Panc1 (cell line): ENCODE results near the gene CD22. TPM values are rescaled to one million over a fixed set of nuclear protein-coding genes. Genes with fewer than 3 reads are reported as not detected.

ENCODE experiments used
- ATAC-seq: fragments of 200-7000 bp; cut with Tn5 transposase; 2 replicates; pipeline ENCODE4 v1.9.1; 2020; ENCODE audit warnings: mild to moderate bottlenecking, moderate library complexity
- BruUV-seq: library from RNA; stranded (reverse); fragments of 400-500 nt; replicated peaks from 2 replicates; lab custom pipeline; 2021; lab: Mats Ljungman, UMichigan
- CTCF ChIA-PET: fragments of 300-600 bp; sonication (Branson Sonifier 250); formaldehyde crosslinking; loops from one replicate; lab custom pipeline; 2022; ENCODE audit warnings: antibody characterized with exemption; lab: Charles Lee
- POLR2A ChIA-PET: fragments of 300-600 bp; sonication (Branson Sonifier 250); formaldehyde crosslinking; loops from one replicate; lab custom pipeline; 2022; ENCODE audit warnings: antibody characterized with exemption; lab: Charles Lee
- DNase-seq: peaks from one replicate; pipeline ENCODE4 v3.0.0-alpha.2; 2010; ENCODE audit warnings: low read depth, low spot score
- H3K27ac ChIP-seq: 2 replicates; pipeline ENCODE4 v1.5.1; 2011; ENCODE audit warnings: mild to moderate bottlenecking, low read length, inconsistent platforms
- H3K27me3 ChIP-seq: fragments of 200-500 bp; sonication (Bioruptor generic); 2 replicates; pipeline ENCODE4 v1.6.0; 2014; ENCODE audit warnings: low read length, inconsistent platforms; ENCODE audit not compliant: control insufficient read depth, insufficient read depth
- H3K36me3 ChIP-seq: fragments of 200-500 bp; sonication (Bioruptor generic); 2 replicates; pipeline ENCODE4 v1.5.1; 2014; ENCODE audit warnings: inconsistent platforms, mild to moderate bottlenecking, low read length, moderate library complexity; ENCODE audit not compliant: control insufficient read depth, insufficient read depth
- H3K4me1 ChIP-seq: 2 replicates; pipeline ENCODE4 v1.5.1; 2011; ENCODE audit warnings: inconsistent platforms, mild to moderate bottlenecking, low read length, moderate library complexity; ENCODE audit not compliant: control insufficient read depth, insufficient read depth
- H3K4me3 ChIP-seq, 2 experiments: 2 replicates each; pipeline ENCODE4 v1.5.1; 2011 to 2012; ENCODE audit warnings: low read depth in 2 of 2, low read length in 2 of 2, mild to moderate bottlenecking in 2 of 2, inconsistent platforms in 1 of 2, moderate library complexity in 1 of 2
- H3K9me3 ChIP-seq: fragments of 200-500 bp; sonication (Bioruptor generic); 2 replicates; pipeline ENCODE4 v1.5.1; 2014; ENCODE audit warnings: low read depth, mild to moderate bottlenecking, inconsistent platforms, low read length, moderate library complexity; ENCODE audit not compliant: control insufficient read depth, insufficient read depth
- CTCF ChIP-seq: fragments of 450-650 bp; IDR thresholded peaks from 2 replicates; pipeline ENCODE4 v1.5.1; 2017; ENCODE audit warnings: mild to moderate bottlenecking
- POLR2AphosphoS5 ChIP-seq: IDR thresholded peaks from 2 replicates; pipeline ENCODE4 v1.6.1; 2012; ENCODE audit warnings: mild to moderate bottlenecking, low read depth, low read length, moderate library complexity
- REST ChIP-seq, 2 experiments: IDR thresholded peaks; 2 replicates each; pipeline ENCODE4 v1.6.1; 2011 to 2012; ENCODE audit warnings: low read depth in 2 of 2, control low read depth in 1 of 2, low read length in 1 of 2, mild to moderate bottlenecking in 1 of 2, moderate library complexity in 1 of 2; ENCODE audit not compliant: insufficient read depth in 1 of 2
- SIN3A ChIP-seq: IDR thresholded peaks from 2 replicates; pipeline ENCODE4 v1.6.1; 2012; ENCODE audit warnings: low read depth, mild to moderate bottlenecking, low read length, moderate library complexity, borderline replicate concordance; ENCODE audit not compliant: insufficient read depth
- TCF7L2 ChIP-seq: IDR thresholded peaks from 2 replicates; pipeline ENCODE4 v1.6.1; 2011; ENCODE audit warnings: mild to moderate bottlenecking, low read depth, low read length, inconsistent platforms
- in situ Hi-C: cut with HindIII; loops from 2 replicates; pipeline ENCODE4 v1.10.0; 2016; ENCODE audit warnings: low sequenced_read_pairs, low pct_unique_long_range_greater_than_20kb
- intact Hi-C: fragments of 100-400 bp; cut with micrococcal nuclease; formaldehyde crosslinking; loops from one replicate; pipeline ENCODE4 v1.10.0; 2022; ENCODE audit not compliant: unreplicated experiment
- total RNA-seq: library from RNA; stranded (reverse); gene quantifications from one replicate; pipeline ENCODE4 v1.2.1, GENCODE V29; 2021; ENCODE audit not compliant: unreplicated experiment

The CD22 gene
- total RNA-seq, 1 experiment from 2014 or later, result 0.74 TPM

- DNase-seq (no peak), ATAC-seq (no peak)
- Histone ChIP-seq H3K4me1 (no peaks in the 10 kb centered on the region), H3K27ac (no peak overlapping the region), H3K4me3 (no peak overlapping the region), H3K36me3 (peaks cover 4% of the 10 kb centered on the region), H3K9me3 (no peaks in the 10 kb centered on the region), H3K27me3 (no peaks in the 10 kb centered on the region)
- intact Hi-C loops, result no loop called here
- in situ Hi-C loops, result no loop called here
- CTCF ChIA-PET, result interaction anchor here (0.6 kb wide), 1 partner anchor 8 kb away, joined by 3 read pairs; no protein-coding TSS in a partner anchor
- POLR2A ChIA-PET, result no interaction called here
- TF ChIP-seq SIN3A (no peak), POLR2AphosphoS5 (peak; percentile 33)
- no TSS peak for BruUV-seq
Observed at GRCh38 chr19:35279985-35280821, 48.8 kb upstream of the CD22 start.

- no peak overlapping the region for H3K27ac ChIP-seq
- DNase-seq (no peak), ATAC-seq (peak; percentile 28; the same call in 1 of the 2 replicates)
- ChIA-PET CTCF (no interaction called here), POLR2A (no interaction called here)
- BruUV-seq, result no TSS peak
- no peak overlapping the region for H3K4me3 ChIP-seq
- H3K9me3 ChIP-seq, result no peaks in the 10 kb centered on the region
- H3K36me3 ChIP-seq, result no peaks in the 10 kb centered on the region
- in situ Hi-C loops, result no loop called here
- H3K4me1 ChIP-seq, result no peaks in the 10 kb centered on the region
- no peak for TF ChIP-seq SIN3A
- TF ChIP-seq REST (IDR thresholded peaks at IDR 0.05; ENCODE audit: insufficient read depth in 1 of 2, low read depth in 2 of 2, low read length in 1 of 2), result no peak
- no peak for TF ChIP-seq POLR2AphosphoS5
- no peak for TF ChIP-seq CTCF
- no peak for TF ChIP-seq TCF7L2
- H3K27me3 ChIP-seq, result no peaks in the 10 kb centered on the region
- intact Hi-C loops, result no loop called here
Observed at GRCh38 chr19:35281303-35281702, 47.7 kb upstream of the CD22 start.
